NCI-H2029 treated with DMSO at 0.1 percent for 48 hours (cell line): ENCODE measurements around the gene RAF1.

Experiments used
- DNase-seq: peaks from one replicate; lab custom pipeline; 2025; lab: John Stamatoyannopoulos, UW

RAF1 gene

DNA sequence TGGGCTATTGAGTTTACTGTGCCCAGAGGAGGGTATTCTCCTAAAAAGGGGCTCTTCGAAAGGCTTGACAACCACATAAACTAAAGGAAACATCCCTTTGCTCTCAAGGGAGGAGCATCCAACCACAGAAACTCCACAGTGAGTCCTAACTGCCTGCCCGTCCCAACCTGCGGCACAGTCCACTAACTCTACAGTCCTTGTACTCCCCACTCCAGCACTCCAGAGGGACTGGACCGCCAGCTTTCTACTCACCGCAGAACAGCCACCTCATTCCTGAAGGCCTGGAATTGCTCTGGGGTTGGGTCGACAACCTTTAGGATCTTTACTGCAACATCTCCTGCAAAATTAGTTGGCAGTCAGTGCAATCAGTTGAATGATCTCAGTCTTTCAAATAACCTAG, 72.5 kb downstream of the RAF1 start:
- no peak for DNase-seq

DNA sequence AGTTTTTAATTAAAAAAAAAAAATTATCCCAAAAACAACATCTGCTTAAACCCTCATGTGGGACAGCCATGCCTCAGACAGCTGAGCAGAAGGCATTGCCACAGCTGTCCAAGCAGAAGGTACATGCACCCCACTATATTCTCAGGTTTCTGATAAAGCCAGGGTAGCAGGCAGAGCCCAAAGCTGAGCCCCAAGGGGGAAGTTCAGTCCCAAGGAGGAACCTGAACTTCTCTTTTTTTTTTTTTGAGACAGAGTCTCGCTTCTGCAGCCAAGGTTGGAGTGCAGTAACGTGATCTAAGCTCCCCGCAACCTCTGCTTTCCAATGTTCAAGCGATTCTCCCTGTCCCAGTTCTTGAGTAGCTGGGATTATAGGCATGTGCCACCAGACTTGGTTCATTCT, 73.8 kb downstream of the RAF1 start:
- DNase-seq, result no peak

DNA sequence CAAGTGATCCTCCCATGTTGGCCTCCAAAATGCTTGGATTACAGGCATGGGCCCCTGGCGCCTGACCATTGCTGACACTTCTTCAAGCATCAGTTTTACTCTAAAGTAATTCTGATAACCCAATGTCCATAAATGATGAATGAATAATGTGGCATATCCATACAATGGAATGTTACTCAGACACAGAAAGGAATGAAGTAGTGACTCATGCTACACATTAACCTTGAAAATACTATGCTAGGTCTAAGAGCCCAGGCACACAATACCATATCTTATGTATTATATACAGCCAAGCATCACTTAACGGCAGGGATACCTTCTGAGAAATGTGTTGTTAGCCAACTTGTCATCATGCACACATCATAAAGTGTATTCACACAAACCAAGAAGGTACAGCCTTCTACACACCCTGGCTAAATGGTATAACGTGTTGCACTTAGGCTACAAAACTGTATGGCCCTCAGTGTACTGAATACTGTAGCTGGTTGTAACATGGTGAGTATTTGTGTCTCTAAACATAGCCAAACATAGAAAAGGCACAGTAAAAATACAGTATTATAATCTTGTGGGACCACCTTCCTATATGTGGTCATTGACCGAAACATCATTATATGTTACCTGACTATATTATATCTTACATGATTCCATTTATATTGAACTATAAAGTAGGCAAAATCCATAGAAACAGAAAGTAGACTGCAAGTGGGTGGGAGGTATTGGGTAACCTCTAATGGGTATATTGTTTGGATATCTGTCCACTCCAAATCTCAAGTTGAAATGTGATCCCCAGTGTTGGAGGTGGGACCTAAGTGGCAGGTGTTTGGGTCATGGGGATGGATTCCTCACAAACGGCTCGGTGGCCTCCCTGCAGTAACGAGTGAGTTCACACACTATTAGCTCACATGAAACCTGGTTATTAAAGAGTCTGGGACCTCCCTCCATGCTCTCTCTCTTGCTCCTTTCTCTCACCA, 75.6 kb downstream of the RAF1 start:
- peak; percentile 84 for DNase-seq

DNA sequence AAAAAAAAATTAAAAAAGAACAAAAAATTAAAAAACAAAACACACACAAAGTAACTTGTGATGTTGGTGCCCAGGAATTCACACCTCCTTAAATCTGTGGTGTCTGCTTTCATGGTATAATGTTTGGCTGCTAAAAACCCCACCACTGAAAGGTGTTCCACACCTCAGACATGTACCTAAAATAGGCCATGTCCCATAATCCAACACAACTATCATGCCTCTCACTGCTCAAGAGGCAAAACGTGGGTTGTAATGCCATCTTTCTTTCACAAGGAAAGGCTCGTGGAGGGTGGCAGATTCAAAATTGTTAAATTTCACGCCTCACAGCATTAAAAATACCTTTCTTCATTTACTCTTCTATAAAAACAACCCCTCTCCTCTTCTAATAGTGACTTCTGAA, 77.5 kb downstream of the RAF1 start:
- DNase-seq, result no peak

DNA sequence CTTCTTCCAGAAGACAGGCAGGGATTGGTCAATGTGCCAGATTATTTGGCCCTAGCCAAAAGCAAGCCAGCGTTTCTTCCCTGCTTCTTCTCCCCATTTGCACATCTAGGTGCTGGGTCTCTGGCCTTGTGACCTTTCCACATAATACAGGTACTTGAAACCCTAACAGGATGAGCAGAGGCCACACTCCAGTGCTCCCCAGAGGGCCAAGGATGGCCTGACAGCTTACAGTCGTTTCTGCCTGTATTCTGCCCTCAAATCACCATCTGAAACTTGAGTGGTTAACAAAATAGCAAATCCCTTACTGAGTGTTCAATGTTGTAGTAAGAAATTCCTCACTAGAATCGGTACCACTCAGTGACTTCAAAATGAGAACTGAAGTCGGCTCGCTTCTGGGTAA, 77.9 kb downstream of the RAF1 start:
- no peak for DNase-seq

DNA sequence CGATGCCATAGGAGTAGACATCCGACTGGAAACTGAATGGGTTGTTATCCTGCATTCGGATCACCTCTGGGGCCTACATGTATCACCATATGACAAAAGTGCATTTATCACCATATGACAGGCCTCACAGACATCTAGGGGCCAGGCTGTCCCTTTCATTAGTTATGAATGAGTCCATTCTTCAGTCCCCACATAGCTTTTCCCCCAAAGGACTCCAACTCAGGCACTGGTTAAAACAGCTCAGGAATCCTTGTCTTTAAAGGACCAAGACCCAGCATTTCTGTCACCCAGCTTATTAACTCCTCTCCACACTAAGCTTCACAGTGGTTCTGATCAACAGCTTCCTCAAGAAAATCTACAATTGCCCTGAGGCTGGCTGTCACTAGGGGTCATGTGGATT, 78.7 kb downstream of the RAF1 start:
- DNase-seq, result no peak

DNA sequence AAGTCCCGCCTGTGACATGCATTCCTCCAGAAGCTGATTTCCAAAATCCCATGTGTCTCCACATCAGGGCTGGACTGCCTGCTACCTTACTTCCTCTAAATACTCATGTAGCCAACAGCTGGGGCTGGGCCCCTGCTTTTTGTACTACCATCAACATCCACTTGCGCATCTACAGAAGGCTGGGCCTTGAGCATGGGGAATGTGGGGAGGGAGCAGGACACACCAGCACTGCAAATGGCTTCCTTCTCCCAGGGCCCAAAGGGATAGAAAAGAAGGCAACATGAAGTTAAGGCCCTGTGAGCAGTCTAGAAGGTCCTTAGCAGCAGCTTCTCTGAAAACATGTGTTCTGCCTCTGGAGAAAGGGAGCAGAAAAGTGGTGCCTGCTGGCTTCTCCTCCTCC, 79.8 kb downstream of the RAF1 start:
- no peak for DNase-seq

DNA sequence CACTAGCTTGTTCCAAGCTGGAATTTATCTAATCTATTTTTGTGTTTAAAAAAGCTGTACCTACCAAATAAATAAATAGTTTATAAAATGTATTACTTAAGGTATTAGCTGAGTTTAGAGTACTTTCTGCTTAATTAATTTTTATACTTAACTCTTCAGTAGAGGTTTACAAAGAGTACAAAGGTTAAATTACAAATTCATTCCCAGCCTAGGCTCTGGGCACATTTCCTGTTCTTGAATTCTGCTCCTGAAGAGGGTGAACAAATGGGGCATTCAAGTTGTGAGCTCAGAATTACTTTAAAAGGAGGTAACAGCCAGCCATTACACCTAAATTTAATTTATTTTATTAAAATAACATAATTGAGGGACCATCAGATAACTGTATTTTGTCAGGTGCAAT, 80.6 kb downstream of the RAF1 start:
- no peak for DNase-seq

DNA sequence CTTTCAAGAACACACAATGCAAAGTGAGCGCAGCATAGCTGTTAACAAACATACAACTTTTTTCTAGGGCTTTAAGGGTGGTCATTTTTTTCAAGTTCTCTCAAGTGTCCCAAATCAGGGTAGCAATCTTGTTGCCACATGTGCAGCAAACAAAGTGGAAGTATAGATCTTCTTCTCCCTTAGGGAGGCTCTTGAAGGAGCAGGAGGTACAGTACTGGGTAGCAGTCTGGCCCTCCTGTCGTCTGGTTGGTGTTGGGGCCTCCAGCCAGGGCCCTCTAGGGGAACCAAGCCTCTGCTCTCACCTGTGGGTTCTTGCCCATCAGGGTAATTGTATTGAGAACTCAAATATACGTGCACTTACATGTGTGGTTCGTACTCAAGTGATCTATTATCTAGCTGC, 81.2 kb downstream of the RAF1 start:
- DNase-seq, result no peak

DNA sequence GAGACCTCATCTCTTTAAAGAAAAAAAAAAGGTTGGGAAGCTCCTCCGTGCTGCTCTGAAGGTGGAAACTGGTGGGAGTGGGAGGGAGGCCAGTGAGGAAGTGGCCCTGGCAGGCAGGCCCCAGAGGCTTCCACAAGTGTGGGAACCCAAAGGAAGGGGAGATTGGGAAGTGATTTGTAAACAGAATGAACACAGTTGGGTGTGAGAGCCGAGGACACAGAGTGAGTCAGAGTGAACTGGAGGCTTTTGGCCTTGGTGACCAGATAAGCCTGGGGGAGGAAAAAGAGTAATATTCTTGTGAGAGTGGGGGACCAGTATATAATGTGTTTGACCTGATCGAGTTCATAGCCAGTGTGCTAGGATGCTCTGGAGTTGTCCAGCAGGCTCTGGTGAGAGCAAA, 84.0 kb downstream of the RAF1 start:
- DNase-seq, result no peak

DNA sequence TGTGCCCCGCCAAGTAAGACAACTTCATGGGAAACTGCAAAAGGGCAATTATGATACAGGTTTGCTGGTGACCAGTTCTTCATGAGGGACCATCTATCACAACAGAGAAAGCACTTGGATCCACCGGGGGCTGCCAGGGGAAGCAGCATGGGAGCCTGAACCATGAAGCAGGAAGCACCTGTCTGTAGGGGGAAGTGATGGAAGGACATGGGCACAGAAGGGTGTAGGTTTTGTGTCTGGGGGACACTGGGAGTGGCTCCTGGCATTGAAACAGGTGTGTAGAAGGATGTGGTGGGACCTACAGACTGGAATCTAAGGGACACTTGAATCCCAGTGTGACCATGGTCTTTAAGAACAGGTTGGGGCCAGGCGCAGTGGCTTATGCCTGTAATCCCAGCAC, 84.5 kb downstream of the RAF1 start:
- no peak for DNase-seq

DNA sequence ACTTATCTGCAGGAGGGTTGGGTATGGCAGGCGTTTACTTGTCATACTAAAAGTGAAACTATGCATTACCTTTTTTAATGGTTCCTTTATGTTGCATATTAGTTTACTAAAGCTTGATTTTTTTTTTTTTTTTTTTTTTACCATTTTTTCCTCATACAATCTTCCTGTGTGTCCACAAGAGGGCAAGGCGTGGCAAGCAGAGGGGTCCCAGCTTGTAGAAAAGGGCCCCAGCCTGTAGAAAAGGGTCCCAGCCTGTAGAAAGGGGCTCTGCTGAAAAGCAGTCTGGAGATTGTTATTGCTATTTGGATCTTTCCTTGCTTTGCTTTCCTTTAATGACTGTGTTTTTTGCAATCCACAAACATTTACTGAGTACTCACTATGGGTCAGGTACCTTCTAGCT, 85.2 kb downstream of the RAF1 start:
- no peak for DNase-seq

DNA sequence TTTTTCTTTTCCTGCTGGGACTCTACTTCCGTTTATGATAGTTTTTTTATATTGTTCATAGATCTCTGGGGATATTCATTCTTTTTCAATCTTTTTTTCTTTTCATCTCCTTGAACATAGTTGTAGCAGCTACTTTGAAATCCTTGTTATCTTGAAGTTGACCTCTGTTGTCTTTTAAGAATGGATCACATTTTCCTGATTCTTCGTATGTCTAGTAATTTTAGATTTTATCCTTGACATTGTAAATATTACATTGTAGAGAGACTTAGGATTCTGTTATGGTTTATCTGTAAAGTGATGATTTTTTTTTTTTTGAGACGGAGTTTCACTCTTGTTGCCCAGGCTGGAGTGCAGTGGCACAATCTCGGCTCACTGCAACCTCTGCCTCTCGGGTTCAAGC, 86.5 kb downstream of the RAF1 start:
- DNase-seq, result no peak

DNA sequence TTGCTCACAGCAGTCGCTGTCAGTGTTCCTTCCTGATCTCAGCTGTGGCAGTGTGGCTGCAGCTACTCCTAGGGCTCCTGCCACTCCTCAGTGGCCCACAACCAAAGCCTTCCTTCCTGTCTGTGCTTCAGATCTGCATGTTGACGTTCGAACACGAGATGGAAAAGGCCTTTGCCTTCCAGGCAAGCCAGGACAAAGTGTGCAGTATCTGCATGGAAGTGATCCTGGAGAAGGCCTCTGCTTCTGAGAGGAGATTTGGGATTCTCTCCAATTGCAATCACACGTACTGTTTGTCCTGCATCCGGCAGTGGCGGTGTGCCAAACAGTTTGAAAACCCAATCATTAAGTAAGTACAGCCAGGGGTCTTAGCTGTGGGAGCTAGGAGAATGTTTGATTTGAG, 89.3 kb downstream of the RAF1 start:
- no peak for DNase-seq

DNA sequence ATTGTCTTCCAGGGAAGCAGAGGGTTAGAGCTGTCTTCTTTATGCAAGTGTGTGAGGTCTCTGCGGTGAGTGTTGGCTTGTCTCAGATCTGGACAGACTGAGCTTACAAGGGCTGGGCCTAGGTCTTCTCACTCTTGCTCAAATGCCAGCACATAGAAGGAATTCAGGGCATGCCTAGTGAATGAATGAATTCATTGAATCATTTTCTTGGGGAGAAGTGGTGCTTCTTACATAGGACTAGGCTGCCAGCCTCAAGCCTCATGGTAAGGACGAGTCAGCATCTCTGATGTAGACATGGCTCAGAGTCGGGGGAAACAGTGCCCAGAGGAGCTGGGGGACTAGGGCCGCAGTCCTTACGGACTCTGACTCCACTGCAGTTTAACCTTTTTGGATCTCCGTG, 89.8 kb downstream of the RAF1 start:
- no peak for DNase-seq

DNA sequence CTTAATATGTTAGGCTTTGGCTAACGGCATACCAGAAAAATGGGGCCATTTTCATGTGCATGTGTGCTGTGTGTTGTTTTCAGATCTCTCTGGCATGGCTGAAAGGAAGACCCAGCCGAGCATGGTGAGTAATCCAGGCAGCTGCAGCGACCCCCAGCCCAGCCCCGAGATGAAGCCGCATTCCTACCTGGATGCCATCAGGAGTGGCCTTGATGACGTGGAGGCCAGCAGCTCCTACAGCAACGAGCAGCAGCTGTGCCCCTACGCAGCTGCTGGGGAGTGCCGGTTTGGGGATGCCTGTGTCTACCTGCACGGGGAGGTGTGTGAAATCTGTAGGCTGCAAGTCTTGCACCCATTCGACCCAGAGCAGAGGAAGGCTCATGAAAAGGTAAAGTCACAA, 91.9 kb downstream of the RAF1 start:
- no peak for DNase-seq

DNA sequence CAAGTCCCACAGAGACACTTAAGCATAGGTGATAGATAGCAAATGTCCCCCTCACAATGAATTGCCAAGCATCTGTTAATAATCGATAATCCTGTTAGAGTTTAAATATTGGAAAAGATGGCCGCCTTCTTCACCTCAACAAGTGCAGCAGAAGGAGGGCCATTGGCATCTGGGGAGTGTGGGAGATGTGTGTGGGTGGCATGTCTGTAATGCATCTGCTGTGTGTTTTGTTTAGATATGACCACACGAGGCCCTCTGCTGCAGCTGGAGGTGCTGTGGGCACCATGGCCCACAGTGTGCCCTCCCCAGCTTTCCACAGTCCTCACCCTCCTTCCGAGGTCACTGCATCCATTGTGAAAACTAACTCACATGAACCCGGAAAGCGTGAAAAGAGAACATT, 94.1 kb downstream of the RAF1 start:
- DNase-seq, result no peak

DNA sequence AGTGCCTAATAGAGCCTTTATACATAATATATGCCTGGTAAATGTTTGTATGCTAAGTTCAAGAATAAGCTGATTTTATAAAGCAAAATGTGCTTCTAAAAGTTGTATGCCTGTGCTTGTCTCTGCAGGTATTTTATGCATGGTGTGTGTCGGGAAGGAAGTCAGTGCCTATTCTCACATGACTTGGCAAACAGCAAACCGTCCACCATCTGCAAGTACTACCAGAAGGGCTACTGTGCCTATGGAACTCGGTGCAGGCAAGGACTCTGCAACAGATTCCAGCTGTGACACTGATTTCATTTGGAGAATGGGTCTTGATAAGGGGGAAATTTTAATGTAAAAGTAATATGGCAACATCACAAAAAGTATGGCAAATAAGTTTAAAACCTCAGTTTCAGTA, 95.2 kb downstream of the RAF1 start:
- DNase-seq, result no peak

DNA sequence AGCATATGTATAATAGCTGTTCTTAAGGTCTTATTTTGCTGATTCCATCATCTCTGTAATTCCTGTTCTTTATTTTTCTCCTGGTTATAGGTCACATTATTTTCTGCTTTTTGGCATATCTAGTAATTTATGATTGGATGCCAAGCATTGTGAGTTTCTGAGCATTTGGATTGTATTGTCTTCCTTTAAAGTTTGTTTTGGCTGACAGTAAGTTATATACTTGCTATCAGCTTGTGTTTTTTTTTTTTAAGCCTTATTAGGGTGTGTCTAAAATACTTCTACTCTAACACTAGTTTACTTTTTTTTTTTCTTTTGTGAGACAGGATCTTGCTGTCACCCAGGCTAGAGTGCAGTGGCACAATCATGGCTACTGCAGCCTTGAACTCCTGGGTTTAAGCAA, 96.9 kb downstream of the RAF1 start:
- no peak for DNase-seq

DNA sequence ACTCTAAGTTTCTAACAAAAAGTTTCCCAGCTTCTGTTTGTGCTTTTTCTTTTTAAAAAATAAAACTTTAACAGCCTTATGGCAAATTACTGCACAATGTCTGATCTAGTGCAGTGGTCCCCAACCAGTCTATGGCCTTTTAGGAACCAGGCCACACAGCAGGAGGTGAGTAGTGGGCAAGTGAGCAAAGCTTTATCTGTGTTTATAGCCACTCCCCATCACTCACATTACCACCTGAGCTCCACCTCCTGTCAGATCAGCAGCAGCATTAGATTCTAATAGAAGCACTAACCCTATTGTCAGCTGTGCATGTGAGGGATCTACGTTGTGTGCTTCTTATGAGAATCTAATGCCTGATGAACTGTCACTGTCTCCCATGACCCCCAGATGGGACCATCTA, 101.5 kb downstream of the RAF1 start:
- no peak for DNase-seq

DNA sequence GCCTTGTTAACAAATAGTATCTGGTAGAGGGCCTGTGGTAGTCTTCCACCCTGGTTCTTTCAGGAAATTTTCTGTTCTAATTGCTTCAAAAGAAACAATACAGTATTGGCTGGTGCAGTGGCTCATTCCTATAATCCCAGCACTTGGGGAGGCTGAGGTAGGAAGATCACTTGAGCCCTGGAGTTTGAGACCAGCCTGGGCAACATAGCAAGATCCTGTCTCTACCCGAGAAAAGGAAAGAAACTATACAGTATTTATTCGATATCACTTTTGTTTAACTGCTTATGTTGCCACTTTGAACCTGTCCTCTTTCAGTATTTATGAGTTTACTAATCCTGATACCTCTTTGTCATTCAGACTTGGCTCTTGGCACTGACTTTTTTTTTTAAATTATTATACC, 102.5 kb downstream of the RAF1 start:
- DNase-seq, result no peak

DNA sequence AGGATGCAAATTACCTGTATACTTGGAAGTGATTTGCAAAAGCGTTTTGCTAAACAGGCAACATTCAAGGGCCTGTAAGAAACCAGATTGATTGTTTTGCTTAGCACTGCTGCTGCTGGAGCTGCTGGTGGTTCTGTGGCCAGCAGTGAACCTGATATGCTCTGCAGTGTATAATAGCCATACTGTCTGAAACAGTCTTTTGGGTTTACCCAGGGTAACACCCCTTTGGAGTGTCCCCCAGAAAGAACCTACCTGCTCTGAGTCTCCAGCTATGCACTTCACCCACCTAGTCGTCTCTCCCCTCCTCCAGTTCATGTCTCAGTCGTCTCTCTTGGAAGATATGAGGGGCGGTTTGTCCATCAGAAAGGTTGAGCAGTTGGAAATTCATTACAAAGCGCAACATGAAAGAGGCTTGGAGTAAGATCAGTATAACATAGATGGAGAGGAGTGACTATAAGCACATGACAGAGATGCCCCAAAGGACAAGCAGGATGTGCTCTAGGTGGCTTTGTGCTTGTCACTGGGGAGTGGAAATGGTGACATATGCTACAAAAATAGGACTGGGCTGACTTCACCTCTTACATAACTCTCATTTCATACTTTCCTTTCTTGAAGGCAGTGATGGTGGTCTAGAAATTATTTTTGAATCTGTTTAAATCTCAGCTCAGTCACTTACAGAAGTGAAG, 103.3 kb downstream of the RAF1 start:
- DNase-seq, result no peak

DNA sequence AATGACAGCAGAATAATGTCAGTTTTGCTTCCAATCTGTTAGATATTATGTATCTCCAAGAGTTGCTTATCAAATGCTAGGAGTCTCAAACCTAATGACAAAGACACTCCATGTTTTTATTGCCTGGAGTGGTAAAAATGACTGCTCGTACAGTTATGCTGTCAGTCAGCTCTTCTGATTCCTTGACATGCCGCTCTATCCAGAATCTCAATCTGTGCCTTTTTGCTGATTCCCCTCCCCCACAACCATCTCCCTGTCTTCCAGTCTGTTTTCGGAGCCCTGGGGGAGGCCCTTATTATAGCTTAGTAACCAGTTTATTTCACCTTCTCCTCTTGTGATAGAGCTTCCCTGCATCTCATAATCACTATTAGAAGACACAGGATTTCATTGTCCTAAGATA, 104.4 kb downstream of the RAF1 start:
- DNase-seq, result no peak

DNA sequence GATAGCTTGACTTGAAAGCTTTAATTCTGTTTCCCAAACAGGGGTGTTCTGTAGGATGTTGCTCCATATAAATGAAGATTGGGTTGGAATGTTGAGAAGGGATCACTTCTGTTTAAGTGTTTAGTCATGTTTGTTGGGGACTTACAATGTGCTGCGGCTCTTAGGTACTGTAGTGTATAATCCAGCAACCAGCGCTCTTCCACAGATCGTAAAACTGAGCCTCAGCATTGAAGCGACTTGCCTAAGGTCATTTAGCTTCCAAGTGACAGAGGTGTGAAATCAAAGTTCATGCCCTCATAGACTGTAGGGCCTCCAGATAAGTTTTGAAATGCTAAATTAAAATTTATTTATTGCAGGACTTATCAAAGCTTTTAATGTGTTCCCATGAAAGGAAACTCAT, 105.2 kb downstream of the RAF1 start:
- no peak for DNase-seq
